ENCODE results near the gene CRACR2A.

The CRACR2A gene
- long read RNA-seq, partial matches to known transcripts: 6 of 34 reads
- long read RNA-seq, other reads (novel, unspliced or antisense): 26 of 34 reads

- H3K4me3 ChIP-seq (replicated peaks; ENCODE audit: insufficient read depth, low read length): peak within 1 kb of the TSS; percentile 72
- TF ChIP-seq GABPA (IDR thresholded peaks at IDR 0.05; ENCODE audit: low read depth) (no peak), REST (IDR thresholded peaks at IDR 0.05; ENCODE audit: insufficient replicate concordance, low read depth) (peak; percentile 15), CTCF (IDR thresholded peaks at IDR 0.05; ENCODE audit: insufficient read depth, low read length) (peak; percentile 10)
- H3K27me3 ChIP-seq (ENCODE audit: insufficient read depth, poor library complexity, severe bottlenecking): no peaks in the 10 kb centered on the region
- H3K27ac ChIP-seq (replicated peaks): peak within 1 kb of the TSS; percentile 85
- DNase-seq (ENCODE audit: low read depth in 1 of 2, low spot score in 1 of 2): peak; percentile 74 to 77
These were observed at the start of gene CRACR2A for GRCh38 chr12:3752741-3753486. CRACR2A (minus strand) TSS chr12:3753109; CDS start chr12:3696999, 56,110 bp downstream.

GRCh38 chr12:3797531-3798048, 44.7 kb upstream of the CRACR2A start:
- no peaks in the 10 kb centered on the region for H3K27me3 ChIP-seq (ENCODE audit: insufficient read depth, poor library complexity, severe bottlenecking)
- H3K27ac ChIP-seq (replicated peaks): no peak overlapping the region
- no peak overlapping the region for H3K4me3 ChIP-seq (replicated peaks; ENCODE audit: insufficient read depth, low read length)
- peak in 1 of 2 experiments; percentile 13 for DNase-seq (ENCODE audit: low read depth in 1 of 2, low spot score in 1 of 2)
- TF ChIP-seq REST (IDR thresholded peaks at IDR 0.05; ENCODE audit: insufficient replicate concordance, low read depth): no peak
- TF ChIP-seq CTCF (IDR thresholded peaks at IDR 0.05; ENCODE audit: insufficient read depth, low read length): no peak
- no peak for TF ChIP-seq GABPA (IDR thresholded peaks at IDR 0.05; ENCODE audit: low read depth)
- no peak for TF ChIP-seq POLR2AphosphoS5 (IDR thresholded peaks at IDR 0.05; ENCODE audit: low read depth)
- TF ChIP-seq SPI1 (IDR thresholded peaks at IDR 0.05; ENCODE audit: borderline replicate concordance, low read depth): no peak

GRCh38 chr12:3795492-3796133, 42.7 kb upstream of the CRACR2A start:
- Histone ChIP-seq H3K4me3 (replicated peaks; ENCODE audit: insufficient read depth, low read length) (no peak overlapping the region), H3K27ac (replicated peaks) (no peak overlapping the region), H3K27me3 (ENCODE audit: insufficient read depth, poor library complexity, severe bottlenecking) (no peaks in the 10 kb centered on the region)
- TF ChIP-seq GABPA (IDR thresholded peaks at IDR 0.05; ENCODE audit: low read depth) (no peak), POLR2AphosphoS5 (IDR thresholded peaks at IDR 0.05; ENCODE audit: low read depth) (no peak), SPI1 (IDR thresholded peaks at IDR 0.05; ENCODE audit: borderline replicate concordance, low read depth) (no peak), CTCF (IDR thresholded peaks at IDR 0.05; ENCODE audit: insufficient read depth, low read length) (no peak), REST (IDR thresholded peaks at IDR 0.05; ENCODE audit: insufficient replicate concordance, low read depth) (no peak)
- no peak for DNase-seq (ENCODE audit: low read depth in 1 of 2, low spot score in 1 of 2)
